GM18873 (cell line): Measurements from ENCODE around the gene ARL6IP5.

Experiments used
- ATAC-seq: cut with Tn5 transposase; IDR thresholded peaks from one replicate; pipeline ENCODE4 v1.9.1; 2021; ENCODE audit warnings: mild to moderate bottlenecking, moderate library complexity, moderate number of reproducible peaks; ENCODE audit not compliant: unreplicated experiment, low FRiP score

Gene ARL6IP5

DNA sequence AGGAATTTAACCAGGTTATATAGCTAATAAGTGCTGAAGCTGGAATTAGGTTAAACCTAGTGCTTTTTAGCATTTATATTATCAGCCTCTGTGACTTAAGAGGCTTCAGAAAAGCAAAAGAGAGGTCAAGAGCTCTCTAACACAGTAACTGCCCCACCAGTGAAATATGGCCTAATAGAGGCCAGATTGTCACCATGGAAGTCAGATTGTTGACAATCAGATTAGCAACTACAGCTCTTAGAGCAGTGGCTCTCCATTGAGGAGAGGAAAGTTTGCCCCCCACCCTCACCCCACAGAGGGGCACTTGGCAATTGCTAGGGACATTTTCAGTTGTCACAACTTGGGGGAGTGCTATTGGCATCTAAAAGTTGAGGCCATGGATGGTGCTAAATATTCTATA, 61.0 kb downstream of the ARL6IP5 start:
- ATAC-seq = no peak

DNA sequence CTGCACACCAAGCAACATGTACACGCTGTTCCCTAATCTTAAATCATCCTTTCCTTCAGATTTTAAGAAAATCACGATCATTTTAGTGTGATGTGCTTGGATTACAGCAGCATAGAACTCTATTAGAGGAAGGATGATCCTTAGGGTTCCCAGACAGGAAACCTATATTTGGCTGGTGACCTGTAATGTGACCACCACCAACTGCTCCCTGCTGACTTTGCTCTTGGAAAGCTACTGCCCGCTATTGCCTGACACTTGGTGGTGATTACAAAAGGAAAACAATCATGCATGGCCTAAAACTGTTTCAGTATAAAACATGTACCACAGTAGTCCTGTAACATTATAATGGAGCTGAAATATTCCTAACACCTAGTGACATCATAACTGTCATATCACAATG, 64.8 kb downstream of the ARL6IP5 start:
- ATAC-seq = no peak
